HepG2 (cell line): ENCODE measurements around the gene UQCRC1. TPM values are rescaled to one million over a fixed set of nuclear protein-coding genes. Genes with fewer than 3 reads are reported as not detected.

Experiments used
- AKNA ChIP-seq: sonication (generic); formaldehyde crosslinking; IDR thresholded peaks from 2 replicates; pipeline ENCODE4 v1.4.0; 2020; ENCODE audit warnings: missing genetic modification reagents, borderline replicate concordance
- DPF2 ChIP-seq: sonication (generic); formaldehyde crosslinking; IDR thresholded peaks from 2 replicates; pipeline ENCODE4 v1.4.0; 2020; ENCODE audit warnings: mild to moderate bottlenecking, low read depth, missing genetic modification reagents, borderline replicate concordance
- DZIP1 ChIP-seq: sonication (generic); formaldehyde crosslinking; IDR thresholded peaks from 2 replicates; pipeline ENCODE4 v1.5.0; 2020; ENCODE audit warnings: mild to moderate bottlenecking, missing genetic modification reagents
- KAT2B ChIP-seq: fragments of 150-350 bp; IDR thresholded peaks from 2 replicates; pipeline ENCODE4 v1.6.1; 2014; ENCODE audit warnings: low read depth, low read length, borderline replicate concordance
- MTF2 ChIP-seq: sonication (generic); formaldehyde crosslinking; IDR thresholded peaks from 2 replicates; pipeline ENCODE4 v1.5.0; 2020; ENCODE audit warnings: missing genetic modification reagents, borderline replicate concordance
- MYPOP ChIP-seq: sonication (generic); formaldehyde crosslinking; IDR thresholded peaks from 2 replicates; pipeline ENCODE4 v1.8.1; 2023; ENCODE audit warnings: mild to moderate bottlenecking, moderate library complexity, missing genetic modification reagents
- NCOA2 ChIP-seq: sonication (generic); formaldehyde crosslinking; IDR thresholded peaks from 2 replicates; pipeline ENCODE4 v1.8.0; 2022; ENCODE audit warnings: inconsistent platforms
- NFE2L1 ChIP-seq: sonication (generic); formaldehyde crosslinking; IDR thresholded peaks from 2 replicates; pipeline ENCODE4 v1.4.0; 2020; ENCODE audit warnings: missing genetic modification reagents, mild to moderate bottlenecking, borderline replicate concordance
- NFRKB ChIP-seq: fragments of 450-650 bp; IDR thresholded peaks from 2 replicates; pipeline ENCODE4 v1.6.1; 2017
- NFYC ChIP-seq: IDR thresholded peaks from 2 replicates; pipeline ENCODE4 v1.6.1; 2016; ENCODE audit warnings: missing genetic modification reagents, missing compliant biosample characterization
- RFX5 ChIP-seq: IDR thresholded peaks from 2 replicates; pipeline ENCODE4 v1.6.1; 2011; ENCODE audit warnings: low read depth, low read length, improper control_type of control experiment
- SRSF1 ChIP-seq: fragments of 200-400 bp; formaldehyde crosslinking; optimal IDR thresholded peaks from 2 replicates; pipeline ENCODE3; 2017; ENCODE audit warnings: mild to moderate bottlenecking, low read depth, low read length, moderate library complexity
- TEF ChIP-seq: sonication (generic); formaldehyde crosslinking; IDR thresholded peaks from 2 replicates; pipeline ENCODE4 v1.5.0; 2020; ENCODE audit warnings: missing genetic modification reagents
- TSC22D2 ChIP-seq: sonication (generic); formaldehyde crosslinking; IDR thresholded peaks from 2 replicates; pipeline ENCODE4 v1.5.1; 2020; ENCODE audit warnings: missing genetic modification reagents, mild to moderate bottlenecking, borderline replicate concordance
- ZC3H4 ChIP-seq: sonication (generic); formaldehyde crosslinking; IDR thresholded peaks from 2 replicates; pipeline ENCODE4 v1.4.0; 2020; ENCODE audit warnings: missing genetic modification reagents, borderline replicate concordance
- ZFP36L2 ChIP-seq: sonication (generic); formaldehyde crosslinking; IDR thresholded peaks from 2 replicates; pipeline ENCODE4 v1.4.0; 2020; ENCODE audit warnings: missing genetic modification reagents
- ZNF138 ChIP-seq: sonication (generic); formaldehyde crosslinking; IDR thresholded peaks from 2 replicates; pipeline ENCODE4 v1.5.0; 2020; ENCODE audit warnings: mild to moderate bottlenecking, low read depth, missing genetic modification reagents
- ZNF616 ChIP-seq: sonication (generic); formaldehyde crosslinking; IDR thresholded peaks from 2 replicates; pipeline ENCODE4 v1.5.0; 2020; ENCODE audit warnings: low read depth, mild to moderate bottlenecking, missing genetic modification reagents
- ZNF724P ChIP-seq: sonication (generic); formaldehyde crosslinking; IDR thresholded peaks from 2 replicates; pipeline ENCODE4 v1.8.0; 2022; ENCODE audit warnings: missing genetic modification reagents, borderline replicate concordance
- ZSCAN31 ChIP-seq: sonication (generic); formaldehyde crosslinking; IDR thresholded peaks from 2 replicates; pipeline ENCODE4 v1.5.0; 2020; ENCODE audit warnings: low read depth, mild to moderate bottlenecking, missing genetic modification reagents
- polyA plus RNA-seq, 8 experiments: library from polyadenylated mRNA; depleted of rRNA in 3 of 8; stranded (reverse) in 7 of 8; unstranded in 1 of 8; fragments of >200 nt; fragmentation: Illumina TruSeq in 4 of 8; extraction: Trizol in 4 of 8; gene quantifications; 2 replicates each; pipeline versions ENCODE4 v1.2.1 to v1.2.3, GENCODE V29; 2011 to 2016; ENCODE audit warnings: low read depth in 4 of 8, missing spikeins in 1 of 8, mixed read lengths in 1 of 8; ENCODE audit not compliant: insufficient read depth in 1 of 8
- total RNA-seq, 5 experiments: library from RNA; depleted of rRNA; stranded (reverse); fragments of >200 nt; fragmentation: Illumina TruSeq; extraction: Trizol; gene quantifications; 2 replicates each; pipeline ENCODE4 v1.2.3, GENCODE V29; 2016; ENCODE audit warnings: low read depth in 1 of 5

The UQCRC1 gene
- total and polyA plus RNA-seq, 2 of the 13 experiments (the other 11 are each of a cell fraction or from before 2014, with no cell fraction given), result 316 to 680 TPM

GRCh38 chr3:48635222-48636021 is 26.0 kb upstream of the UQCRC1 start, which contains the start of gene SLC26A6 (continued):
- TF ChIP-seq DZIP1 (CRISPR knock-in tag) (peak; percentile 31; the same call in 1 of the 2 replicates), RFX5 (no peak), KAT2B (no peak), AKNA (CRISPR knock-in tag) (no peak), DPF2 (CRISPR knock-in tag) (no peak), ZC3H4 (CRISPR knock-in tag) (no peak), TEF (CRISPR knock-in tag) (peak; percentile 71), ZSCAN31 (CRISPR knock-in tag) (no peak), TSC22D2 (CRISPR knock-in tag) (no peak), NCOA2 (CRISPR knock-in tag) (no peak; the same call in 1 of the 2 replicates), NFYC (CRISPR knock-in tag) (peak; percentile 89), MTF2 (CRISPR knock-in tag) (peak; percentile 71; the same call in 1 of the 2 replicates), NFRKB (no peak), ZNF616 (peak; percentile 70; the same call in 1 of the 2 replicates), NFE2L1 (CRISPR knock-in tag) (no peak), ZNF724P (0 out of 2 replicates have a peak, but pooled peaks have one; percentile 84), MYPOP (no peak; the same call in 1 of the 2 replicates), ZFP36L2 (CRISPR knock-in tag) (no peak; the same call in 1 of the 2 replicates), ZNF138 (CRISPR knock-in tag) (no peak), SRSF1 (peak; percentile 62)
